ENCODE results near the gene LGMN. TPM values are rescaled to one million over a fixed set of nuclear protein-coding genes. Genes with fewer than 3 reads are reported as not detected.

LGMN gene
- total RNA-seq = 47.6 and 84.4 TPM in 2 replicates

GRCh38 chr14:92748259-92749016 is at the start of gene LGMN:
Gene LGMN (minus strand): TSS chr14:92748627. CDS start chr14:92732786, 15,841 bp downstream.

GRCh38 chr14:92793709-92794546 is 45.5 kb upstream of the LGMN start, which contains the start of gene GOLGA5:
Gene GOLGA5 (plus strand): TSS chr14:92794305. CDS start chr14:92797438, 3,133 bp downstream.

Other genes starting within 250 kb of the LGMN start
- 5.4 and 8.1 TPM in 2 replicates for gene RIN3, start 234.8 kb downstream of the LGMN start, total RNA-seq
- 19.4 and 25.2 TPM in 2 replicates for gene GOLGA5, start 45.7 kb upstream of the LGMN start, total RNA-seq
- gene CHGA, start 174.5 kb upstream of the LGMN start, total RNA-seq = 0.13 TPM in 1 of 2 replicates, not detected in the other

All from mesangial cell (primary cell).